Spinal cord (tissue), 10 donors: ENCODE measurements around the gene TLK2. TPM values are rescaled to one million over a fixed set of nuclear protein-coding genes. Genes with fewer than 3 reads are reported as not detected.
A peak's percentile ranks its signal among the peaks of the same experiment; 100 is the strongest.
"Not testable (repeated sequence)": the region's sequence is repeated elsewhere in the genome, so short reads cannot be mapped to it uniquely, and the experiment has no call there.

Source experiments
- DNase-seq, 6 donors: peaks; one replicate each; pipeline versions ENCODE4 v3.0.0 to v3.0.0-alpha.2; 2013 to 2015; ENCODE audit warnings: low spot score in 6 of 6, low read depth in 4 of 6
- H3K27ac ChIP-seq: one replicate; pipeline ENCODE4 v1.5.1; 2013; ENCODE audit warnings: low read depth, low read length, control low read depth
- H3K27me3 ChIP-seq: one replicate; pipeline ENCODE4 v1.6.1; 2013; ENCODE audit warnings: low read length; ENCODE audit not compliant: control insufficient read depth, insufficient read depth
- H3K36me3 ChIP-seq: one replicate; pipeline ENCODE4 v1.6.1; 2013; ENCODE audit warnings: low read length; ENCODE audit not compliant: control insufficient read depth, insufficient read depth
- H3K4me1 ChIP-seq: one replicate; pipeline ENCODE4 v1.6.1; 2013; ENCODE audit warnings: low read length; ENCODE audit not compliant: control insufficient read depth, insufficient read depth
- H3K4me3 ChIP-seq: one replicate; pipeline ENCODE4 v1.5.1; 2013; ENCODE audit warnings: low read depth, low read length, control low read depth
- H3K9me3 ChIP-seq: one replicate; pipeline ENCODE4 v1.6.1; 2013; ENCODE audit warnings: low read length; ENCODE audit not compliant: control insufficient read depth, insufficient read depth
- WGBS: methylation state at CpG from one replicate; pipeline ENCODE4 v1.1.5; 2013; ENCODE audit warnings: missing lambda C conversion rate; ENCODE audit not compliant: insufficient coverage; 5-methylcytosine and 5-hydroxymethylcytosine counted together
- polyA plus RNA-seq, 2 donors: library from polyadenylated mRNA; unstranded; fragments of 120-200 nt; gene quantifications; one replicate each; pipeline ENCODE4 v1.2.1, GENCODE V29; 2013; ENCODE audit not compliant: insufficient read length in 2 of 2
- total RNA-seq, 2 donors: library from RNA; depleted of rRNA in 1 of 2; stranded (reverse); fragments of 120-200 nt in 1 of 2; fragments of >200 nt in 1 of 2; gene quantifications; one replicate each; pipeline versions ENCODE4 v1.2.3 to v1.2.4, GENCODE V29; 2013 to 2014
- donor health status: healthy.

Gene TLK2
- total and polyA plus RNA-seq, 4 donors: 53.4 to 65.5 (median 54.9) TPM

GRCh38 chr17:62458483-62458882, 20.1 kb upstream of the TLK2 start:
- not testable (repeated sequence) for H3K27me3 ChIP-seq, H3K4me3 ChIP-seq, H3K36me3 ChIP-seq, H3K4me1 ChIP-seq, H3K27ac ChIP-seq, DNase-seq, H3K9me3 ChIP-seq
- 86% methylated on average over 4 of the region's 10 CpGs for WGBS

- not testable (repeated sequence) for H3K27me3 ChIP-seq, H3K36me3 ChIP-seq, H3K27ac ChIP-seq, H3K4me3 ChIP-seq, H3K9me3 ChIP-seq, H3K4me1 ChIP-seq, DNase-seq
- WGBS: 78% methylated on average over 2 of the region's 3 CpGs
Measured at GRCh38 chr17:62464422-62464821, 14.2 kb upstream of the TLK2 start.

GRCh38 chr17:62465271-62465670, 13.4 kb upstream of the TLK2 start:
- H3K9me3 ChIP-seq, H3K36me3 ChIP-seq, H3K27me3 ChIP-seq, H3K4me1 ChIP-seq, H3K27ac ChIP-seq, H3K4me3 ChIP-seq, DNase-seq: not testable (repeated sequence)
- 100% methylated on average over 6 of the region's 7 CpGs for WGBS

- H3K4me3 ChIP-seq, H3K9me3 ChIP-seq, H3K27me3 ChIP-seq, H3K4me1 ChIP-seq, H3K36me3 ChIP-seq, H3K27ac ChIP-seq: not testable (repeated sequence)
- 45% methylated on average over 5 of the region's 8 CpGs for WGBS
- DNase-seq: peak in 2 of 6 donors; percentile 45 to 60
Measured at GRCh38 chr17:62470666-62471379, 7.8 kb upstream of the TLK2 start.

GRCh38 chr17:62471380-62471880, 7.2 kb upstream of the TLK2 start:
- WGBS: 66% methylated on average over 5 of the region's 9 CpGs
- H3K9me3 ChIP-seq, H3K4me3 ChIP-seq, H3K27me3 ChIP-seq, H3K36me3 ChIP-seq, H3K27ac ChIP-seq, H3K4me1 ChIP-seq: not testable (repeated sequence)
- DNase-seq: peak in 1 of 6 donors; percentile 24

GRCh38 chr17:62473030-62473982, 5.3 kb upstream of the TLK2 start:
- H3K4me1 ChIP-seq: peaks cover 19% of the 10 kb centered on the region

GRCh38 chr17:62477111-62477510, 1.5 kb upstream of the TLK2 start:
- not testable (repeated sequence) for H3K4me3 ChIP-seq, H3K36me3 ChIP-seq, H3K27ac ChIP-seq, H3K9me3 ChIP-seq, DNase-seq, H3K27me3 ChIP-seq
- H3K4me1 ChIP-seq: peaks cover 14% of the 10 kb centered on the region
- WGBS: 89% methylated on average over 6 of the region's 8 CpGs

More at GRCh38 chr17:62473030-62473982, 5.3 kb upstream of the TLK2 start:
- not testable (repeated sequence) for H3K9me3 ChIP-seq, H3K27ac ChIP-seq, H3K36me3 ChIP-seq, DNase-seq, H3K4me3 ChIP-seq, H3K27me3 ChIP-seq
- WGBS: 86% methylated on average over 3 of the region's 8 CpGs

- H3K36me3 ChIP-seq, H3K27me3 ChIP-seq, H3K9me3 ChIP-seq: not testable (repeated sequence)
- Histone ChIP-seq H3K4me1 (peaks cover 11% of the 10 kb centered on the region), H3K27ac (peak overlapping the region; percentile 33), H3K4me3 (peak overlapping the region; percentile 43)
- DNase-seq: peak in 2 of 6 donors; percentile 40 to 52
- under 1% methylated on average over 56 of the region's 61 CpGs for WGBS
Measured at GRCh38 chr17:62477718-62478408, 762 bp upstream of the TLK2 start.

GRCh38 chr17:62478880-62479638, 434 bp downstream of the TLK2 start:
- peak in 2 of 6 donors; percentile 25 to 64 for DNase-seq
- Histone ChIP-seq H3K27ac (peak overlapping the region; percentile 80), H3K4me1 (peaks cover 11% of the 10 kb centered on the region), H3K36me3 (peaks cover 11% of the 10 kb centered on the region), H3K4me3 (peak overlapping the region; percentile 65)
- H3K9me3 ChIP-seq, H3K27me3 ChIP-seq: not testable (repeated sequence)
- WGBS: 2% methylated on average over 71 of the region's 84 CpGs
